OCI-LY1 (cell line): ENCODE measurements around the gene LDLRAD4.

Experiments
- CTCF ChIP-seq: fragments of 200-600 bp; sonication (generic), shearing (Covaris generic); IDR thresholded peaks from 2 replicates; pipeline ENCODE4 v1.5.1; 2017; ENCODE audit warnings: mild to moderate bottlenecking, antibody characterized with exemption, low read length, moderate library complexity, mixed read lengths
- EZH2 ChIP-seq: fragments of 200-600 bp; sonication (generic), shearing (Covaris generic); IDR thresholded peaks from 2 replicates; pipeline ENCODE4 v1.8.0; 2017; ENCODE audit warnings: borderline replicate concordance, mixed run types, mild to moderate bottlenecking, antibody characterized with exemption, low read length, moderate library complexity, mixed read lengths

DNA sequence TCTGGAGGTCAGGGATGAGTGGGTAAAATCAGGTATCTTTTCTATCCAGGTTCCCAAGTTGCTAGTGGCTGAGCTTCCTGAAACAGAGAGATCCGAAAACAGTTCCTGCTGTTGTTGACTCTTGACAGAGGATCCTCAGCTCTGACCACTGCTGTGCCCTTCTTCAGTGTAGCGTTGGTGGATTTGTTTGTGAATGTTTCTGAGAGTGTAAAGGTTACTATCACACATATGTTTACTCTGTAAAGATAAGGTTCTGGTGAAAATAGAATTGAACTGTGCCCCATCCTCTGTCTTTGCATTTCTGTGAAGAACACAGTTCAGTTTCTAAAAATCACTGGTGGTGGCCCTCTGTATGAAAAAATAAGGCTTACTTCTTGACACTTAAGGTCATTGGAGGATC is 119.8 kb downstream of the LDLRAD4 start:
- no peak for TF ChIP-seq EZH2
- TF ChIP-seq CTCF, result no peak
